SK-N-SH (cell line): ENCODE data around the gene BRAT1. TPM values are rescaled to one million over a fixed set of nuclear protein-coding genes. Genes with fewer than 3 reads are reported as not detected.
"Not testable (repeated sequence)": the region's sequence is repeated elsewhere in the genome, so short reads cannot be mapped to it uniquely, and the experiment has no call there.

Source experiments
- CTCF ChIA-PET: fragments of 300-600, 350-600 bp; formaldehyde crosslinking; extraction: SDS; loops from one replicate; lab custom pipeline; 2021; lab: Yijun Ruan, JAX
- POLR2A ChIA-PET: fragments of 350-600 bp; sonication (Branson Sonifier 250); formaldehyde crosslinking; extraction: SDS; loops from one replicate; lab custom pipeline; 2020; ENCODE audit warnings: antibody characterized with exemption, inconsistent platforms; lab: Yijun Ruan, JAX
- DNase-seq: peaks from one replicate; pipeline ENCODE4 v3.0.0; 2012
- H2AFZ ChIP-seq: fragments of 200-600 bp; sonication (generic); 2 replicates; pipeline ENCODE4 v1.8.1; 2016; ENCODE audit warnings: antibody characterized with exemption, mild to moderate bottlenecking, low read depth
- H3F3A ChIP-seq: fragments of 200-600 bp; sonication (generic); replicated peaks from 2 replicates; pipeline ENCODE3; 2016; ENCODE audit warnings: antibody characterized with exemption, mild to moderate bottlenecking; ENCODE audit not compliant: insufficient read depth
- H3K27ac ChIP-seq, 2 experiments: fragments of 200-500 bp in 1 of 2; fragments of 200-600 bp in 1 of 2; sonication (Bioruptor generic) in 1 of 2; sonication (generic), shearing (Covaris generic) in 1 of 2; 2 replicates each; pipeline versions ENCODE4 v1.5.1 to v1.6.1; 2014 to 2016; ENCODE audit warnings: low read depth in 2 of 2, inconsistent platforms in 1 of 2, low read length in 1 of 2, mild to moderate bottlenecking in 1 of 2, mixed read lengths in 1 of 2
- H3K27me3 ChIP-seq: fragments of 200-600 bp; sonication (generic), shearing (Covaris generic); 2 replicates; pipeline ENCODE4 v1.6.1; 2016; ENCODE audit warnings: mixed run types; ENCODE audit not compliant: insufficient read depth
- H3K36me3 ChIP-seq, 2 experiments: fragments of 200-500 bp in 1 of 2; fragments of 200-600 bp in 1 of 2; sonication (Bioruptor generic) in 1 of 2; sonication (generic) in 1 of 2; replicated peaks in 1 of 2; 2 replicates each; pipeline versions ENCODE3 to v1.5.1; 2014 to 2016; ENCODE audit warnings: low read length in 1 of 2, mild to moderate bottlenecking in 1 of 2; ENCODE audit not compliant: insufficient read depth in 2 of 2, control insufficient read depth in 1 of 2
- H3K4me1 ChIP-seq, 2 experiments: fragments of 200-500 bp in 1 of 2; fragments of 200-600 bp in 1 of 2; sonication (Bioruptor generic) in 1 of 2; sonication (generic), shearing (Covaris generic) in 1 of 2; 2 replicates each; pipeline versions ENCODE4 v1.5.1 to v1.6.1; 2014 to 2016; ENCODE audit warnings: low read depth in 1 of 2, low read length in 1 of 2, mixed run types in 1 of 2; ENCODE audit not compliant: insufficient read depth in 2 of 2, control insufficient read depth in 1 of 2
- H3K4me2 ChIP-seq: fragments of 200-600 bp; sonication (generic), shearing (Covaris generic); 2 replicates; pipeline ENCODE4 v1.6.1; 2017; ENCODE audit warnings: mixed run types
- H3K4me3 ChIP-seq, 2 experiments: fragments of 200-500 bp in 1 of 2; fragments of 200-600 bp in 1 of 2; sonication (Bioruptor generic) in 1 of 2; sonication (generic), shearing (Covaris generic) in 1 of 2; 2 replicates each; pipeline versions ENCODE4 v1.5.1 to v1.8.1; 2014 to 2016; ENCODE audit warnings: low read depth in 2 of 2, inconsistent platforms in 1 of 2, low read length in 1 of 2, mild to moderate bottlenecking in 1 of 2, mixed read lengths in 1 of 2, moderate library complexity in 1 of 2
- H3K79me2 ChIP-seq: fragments of 200-600 bp; sonication (generic); 2 replicates; pipeline ENCODE4 v1.8.1; 2017; ENCODE audit warnings: mild to moderate bottlenecking; ENCODE audit not compliant: insufficient read depth
- H3K9ac ChIP-seq: fragments of 200-600 bp; sonication (generic); 2 replicates; pipeline ENCODE4 v1.6.1; 2017; ENCODE audit warnings: mixed run types
- H3K9me2 ChIP-seq: fragments of 200-600 bp; sonication (generic); 2 replicates; pipeline ENCODE4 v1.6.1; 2017; ENCODE audit warnings: mixed run types
- H3K9me3 ChIP-seq: fragments of 200-600 bp; sonication (generic); 2 replicates; pipeline ENCODE4 v1.6.1; 2017; ENCODE audit warnings: mixed run types, mild to moderate bottlenecking, moderate library complexity
- H4K20me1 ChIP-seq: fragments of 200-600 bp; sonication (generic); 2 replicates; pipeline ENCODE4 v1.6.1; 2017; ENCODE audit warnings: mild to moderate bottlenecking, mixed run types; ENCODE audit not compliant: insufficient read depth
- CTCF ChIP-seq: fragments of 200-600 bp; sonication (generic); IDR thresholded peaks from 2 replicates; pipeline ENCODE4 v1.6.1; 2017; ENCODE audit warnings: antibody characterized with exemption, mild to moderate bottlenecking, moderate library complexity
- MAX ChIP-seq: IDR thresholded peaks from 2 replicates; pipeline ENCODE4 v1.4.0; 2012; ENCODE audit warnings: low read depth
- MXI1 ChIP-seq: IDR thresholded peaks from 2 replicates; pipeline ENCODE4 v1.6.1; 2012; ENCODE audit warnings: mild to moderate bottlenecking, low read depth, low read length, improper control_type of control experiment
- PBX3 ChIP-seq: IDR thresholded peaks from 2 replicates; pipeline ENCODE4; 2012
- TCF12 ChIP-seq: IDR thresholded peaks from 2 replicates; pipeline ENCODE4 v1.4.0; 2012
- WGBS: methylation state at CpG from one replicate; pipeline ENCODE4 v1.1.6; 2017; ENCODE audit warnings: low lambda C conversion rate; 5-methylcytosine and 5-hydroxymethylcytosine counted together
- polyA plus RNA-seq, 3 experiments: library from polyadenylated mRNA; depleted of rRNA; stranded (reverse); fragments of >200 nt; gene quantifications; 2 replicates each; pipeline ENCODE4 v1.2.3, GENCODE V29; 2012

The BRAT1 gene
- polyA plus RNA-seq, 1 of the 3 experiments (the other 2 are of a cell fraction), result 36.2 TPM

GRCh38 chr7:2589941-2590340, 34.6 kb upstream of the BRAT1 start:
- H3K36me3 ChIP-seq, result peaks cover 20 to 39% of the 10 kb centered on the region in 2 experiments
- H4K20me1 ChIP-seq, H3F3A ChIP-seq, H3K4me1 ChIP-seq, H3K27me3 ChIP-seq, H2AFZ ChIP-seq, H3K79me2 ChIP-seq, H3K9me3 ChIP-seq, H3K9ac ChIP-seq, DNase-seq, H3K4me3 ChIP-seq, H3K4me2 ChIP-seq, H3K27ac ChIP-seq, H3K9me2 ChIP-seq: not testable (repeated sequence)
- CTCF ChIA-PET, result interaction anchor here (0.6 to 2.3 kb wide), 6 partner anchors 10 to 121 kb away, joined by 3 to 7 read pairs (median 3); no protein-coding TSS in a partner anchor
- 91% methylated on average over 14 of the region's 15 CpGs for WGBS
- POLR2A ChIA-PET, result interaction anchor here (0.7 kb wide), 1 partner anchor 41 kb away, joined by 3 read pairs; no protein-coding TSS in a partner anchor

- Histone ChIP-seq H3K4me2 (no peak overlapping the region), H4K20me1 (no peaks in the 10 kb centered on the region), H2AFZ (no peak overlapping the region), H3K27ac (no peak overlapping the region), H3F3A (no peaks in the 10 kb centered on the region), H3K9me2 (no peaks in the 10 kb centered on the region), H3K4me1 (no peaks in the 10 kb centered on the region), H3K27me3 (no peaks in the 10 kb centered on the region), H3K4me3 (no peak overlapping the region), H3K9ac (no peak overlapping the region), H3K9me3 (no peaks in the 10 kb centered on the region), H3K79me2 (no peaks in the 10 kb centered on the region), H3K36me3 (peaks cover 19 to 37% of the 10 kb centered on the region in 2 experiments)
- DNase-seq, result no peak
- ChIA-PET CTCF (interaction anchor here (0.7 to 2.3 kb wide), 6 partner anchors 10 to 121 kb away, joined by 3 to 7 read pairs (median 4); no protein-coding TSS in a partner anchor), POLR2A (interaction anchor here (0.7 kb wide), 1 partner anchor 42 kb away, joined by 3 read pairs; no protein-coding TSS in a partner anchor)
- TF ChIP-seq MXI1 (no peak), CTCF (no peak), MAX (no peak), PBX3 (no peak), TCF12 (no peak)
- WGBS, result 95% methylated on average over 16 of the region's 16 CpGs
Observed at GRCh38 chr7:2589341-2589740, 34.0 kb upstream of the BRAT1 start.

- no peaks in the 10 kb centered on the region for H3K27me3 ChIP-seq
- H3K36me3 ChIP-seq, result peaks cover 20 to 27% of the 10 kb centered on the region in 2 experiments
- DNase-seq, result no peak
- CTCF ChIA-PET, result interaction anchor here (1.2 to 3.6 kb wide), 2 partner anchors 15 to 20 kb away, joined by 3 to 12 read pairs; no protein-coding TSS in a partner anchor
- H3K4me2 ChIP-seq, result no peak overlapping the region
- H3K9me3 ChIP-seq, result no peaks in the 10 kb centered on the region
- H3K9me2 ChIP-seq, result no peaks in the 10 kb centered on the region
- H2AFZ ChIP-seq, result no peak overlapping the region
- TF ChIP-seq CTCF, result no peak
- TF ChIP-seq, all 33 proteins: peak for 0
- WGBS, result 95% methylated on average over 17 of the region's 21 CpGs
- POLR2A ChIA-PET, result no interaction called here
- Histone ChIP-seq H3K4me1 (no peaks in the 10 kb centered on the region), H4K20me1 (no peaks in the 10 kb centered on the region), H3F3A (no peaks in the 10 kb centered on the region), H3K79me2 (no peaks in the 10 kb centered on the region), H3K9ac (no peak overlapping the region), H3K27ac (no peak overlapping the region), H3K4me3 (no peak overlapping the region)
Observed at GRCh38 chr7:2587778-2588177, 32.5 kb upstream of the BRAT1 start.
